MCF 10A (cell line): Measurements from ENCODE around the gene C1orf210. TPM values are rescaled to one million over a fixed set of nuclear protein-coding genes. Genes with fewer than 3 reads are reported as not detected.

Source experiments
- BruUV-seq: library from RNA; stranded (reverse); fragments of 400-500 nt; replicated peaks from 2 replicates; lab custom pipeline; 2021; lab: Mats Ljungman, UMichigan
- CTCF ChIA-PET: fragments of 300-600 bp; sonication (Branson Sonifier 250); formaldehyde crosslinking; extraction: SDS; loops from one replicate; lab custom pipeline; 2021; ENCODE audit warnings: antibody characterized with exemption, inconsistent platforms; lab: Yijun Ruan, JAX
- POLR2A ChIA-PET: fragments of 300-600, 350-650 bp; sonication (Branson Sonifier 250); formaldehyde crosslinking; extraction: SDS; loops from one replicate; lab custom pipeline; 2020; ENCODE audit warnings: antibody characterized with exemption, inconsistent platforms; lab: Yijun Ruan, JAX
- DNase-seq: peaks from one replicate; pipeline ENCODE4 v3.0.0-alpha.2; 2018; ENCODE audit not compliant: unreplicated experiment
- H3K27ac Mint-ChIP-seq: one replicate; pipeline ENCODE4 v1.8.0; 2022; ENCODE audit warnings: mild to moderate bottlenecking, low read depth, mixed read lengths; ENCODE audit not compliant: unreplicated experiment
- H3K27me3 Mint-ChIP-seq: one replicate; pipeline ENCODE4 v1.8.0; 2022; ENCODE audit warnings: mixed read lengths; ENCODE audit not compliant: insufficient read depth, unreplicated experiment
- H3K36me3 Mint-ChIP-seq: one replicate; pipeline ENCODE4 v1.8.0; 2022; ENCODE audit warnings: mild to moderate bottlenecking, moderate library complexity, mixed read lengths; ENCODE audit not compliant: insufficient read depth, unreplicated experiment
- H3K4me1 Mint-ChIP-seq: one replicate; pipeline ENCODE4 v1.8.0; 2022; ENCODE audit warnings: mixed read lengths; ENCODE audit not compliant: insufficient read depth, unreplicated experiment
- H3K4me3 Mint-ChIP-seq: one replicate; pipeline ENCODE4 v1.8.0; 2022; ENCODE audit warnings: mild to moderate bottlenecking, moderate library complexity, mixed read lengths; ENCODE audit not compliant: unreplicated experiment
- H3K9me3 Mint-ChIP-seq: one replicate; pipeline ENCODE4 v1.8.0; 2022; ENCODE audit warnings: mixed read lengths; ENCODE audit not compliant: unreplicated experiment
- intact Hi-C: fragments of 100-400 bp; cut with micrococcal nuclease; formaldehyde crosslinking; loops from 2 replicates; pipeline ENCODE4 v1.14.1; 2022
- total RNA-seq: library from RNA; stranded (reverse); gene quantifications from 2 replicates; pipeline ENCODE4 v1.2.3, GENCODE V29; 2022
- TF ChIP-seq, protein P1 (sequence below): fragments of 200-600 bp; IDR thresholded peaks from one replicate; pipeline ENCODE4 v1.8.0; 2022; ENCODE audit warnings: antibody characterized with exemption, mild to moderate bottlenecking; ENCODE audit not compliant: unreplicated experiment

The C1orf210 gene
- total RNA-seq, 1 experiment from 2014 or later: 1.6 TPM

DNA sequence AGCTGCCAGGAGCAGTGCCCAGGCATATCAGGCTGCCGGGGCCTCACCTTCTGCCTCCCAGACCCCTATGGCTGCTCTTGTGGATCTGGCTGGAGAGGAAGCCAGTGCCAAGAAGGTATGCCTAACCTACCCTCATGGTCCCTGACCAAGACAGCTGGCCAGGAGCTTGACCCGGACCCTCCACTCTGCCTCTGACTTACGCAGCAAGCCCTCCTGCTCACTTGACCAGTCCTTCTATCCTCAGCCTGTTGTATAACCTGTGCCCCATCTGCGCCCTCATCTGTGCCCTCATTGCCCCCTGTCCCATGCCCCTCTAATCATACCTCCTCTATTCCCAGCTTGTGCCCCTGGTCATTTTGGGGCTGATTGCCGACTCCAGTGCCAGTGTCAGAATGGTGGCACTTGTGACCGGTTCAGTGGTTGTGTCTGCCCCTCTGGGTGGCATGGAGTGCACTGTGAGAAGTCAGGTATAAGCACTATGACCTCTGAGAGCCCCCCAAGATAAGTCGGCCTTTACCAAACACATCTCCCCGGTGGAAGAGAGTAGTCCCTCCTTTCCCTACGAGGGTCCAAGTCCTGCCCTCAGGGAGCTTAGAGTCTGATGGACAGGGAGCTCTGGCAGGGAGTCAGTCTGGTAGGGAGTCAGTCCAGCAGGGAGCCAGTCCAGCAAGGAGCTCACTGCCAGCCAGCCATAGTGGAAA lies 22.2 kb upstream of the C1orf210 start:
- no TSS peak for BruUV-seq
- TF ChIP-seq, protein P1, sequence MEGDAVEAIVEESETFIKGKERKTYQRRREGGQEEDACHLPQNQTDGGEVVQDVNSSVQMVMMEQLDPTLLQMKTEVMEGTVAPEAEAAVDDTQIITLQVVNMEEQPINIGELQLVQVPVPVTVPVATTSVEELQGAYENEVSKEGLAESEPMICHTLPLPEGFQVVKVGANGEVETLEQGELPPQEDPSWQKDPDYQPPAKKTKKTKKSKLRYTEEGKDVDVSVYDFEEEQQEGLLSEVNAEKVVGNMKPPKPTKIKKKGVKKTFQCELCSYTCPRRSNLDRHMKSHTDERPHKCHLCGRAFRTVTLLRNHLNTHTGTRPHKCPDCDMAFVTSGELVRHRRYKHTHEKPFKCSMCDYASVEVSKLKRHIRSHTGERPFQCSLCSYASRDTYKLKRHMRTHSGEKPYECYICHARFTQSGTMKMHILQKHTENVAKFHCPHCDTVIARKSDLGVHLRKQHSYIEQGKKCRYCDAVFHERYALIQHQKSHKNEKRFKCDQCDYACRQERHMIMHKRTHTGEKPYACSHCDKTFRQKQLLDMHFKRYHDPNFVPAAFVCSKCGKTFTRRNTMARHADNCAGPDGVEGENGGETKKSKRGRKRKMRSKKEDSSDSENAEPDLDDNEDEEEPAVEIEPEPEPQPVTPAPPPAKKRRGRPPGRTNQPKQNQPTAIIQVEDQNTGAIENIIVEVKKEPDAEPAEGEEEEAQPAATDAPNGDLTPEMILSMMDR: no peak
- Mint-ChIP-seq H3K36me3 (no peaks in the 10 kb centered on the region), H3K4me3 (no peak overlapping the region), H3K4me1 (peaks cover 6% of the 10 kb centered on the region), H3K27me3 (peaks cover 17% of the 10 kb centered on the region), H3K9me3 (no peaks in the 10 kb centered on the region), H3K27ac (no peak overlapping the region)
- intact Hi-C loops: no loop called here
- POLR2A ChIA-PET: interaction anchor here (0.6 kb wide), 1 partner anchor 60 kb away, joined by 4 read pairs; the partner anchor contains the start of gene ELOVL1
- DNase-seq: no peak
- CTCF ChIA-PET: interaction anchor here (0.6 kb wide), 1 partner anchor 23 kb away, joined by 3 read pairs; no protein-coding TSS in a partner anchor

DNA sequence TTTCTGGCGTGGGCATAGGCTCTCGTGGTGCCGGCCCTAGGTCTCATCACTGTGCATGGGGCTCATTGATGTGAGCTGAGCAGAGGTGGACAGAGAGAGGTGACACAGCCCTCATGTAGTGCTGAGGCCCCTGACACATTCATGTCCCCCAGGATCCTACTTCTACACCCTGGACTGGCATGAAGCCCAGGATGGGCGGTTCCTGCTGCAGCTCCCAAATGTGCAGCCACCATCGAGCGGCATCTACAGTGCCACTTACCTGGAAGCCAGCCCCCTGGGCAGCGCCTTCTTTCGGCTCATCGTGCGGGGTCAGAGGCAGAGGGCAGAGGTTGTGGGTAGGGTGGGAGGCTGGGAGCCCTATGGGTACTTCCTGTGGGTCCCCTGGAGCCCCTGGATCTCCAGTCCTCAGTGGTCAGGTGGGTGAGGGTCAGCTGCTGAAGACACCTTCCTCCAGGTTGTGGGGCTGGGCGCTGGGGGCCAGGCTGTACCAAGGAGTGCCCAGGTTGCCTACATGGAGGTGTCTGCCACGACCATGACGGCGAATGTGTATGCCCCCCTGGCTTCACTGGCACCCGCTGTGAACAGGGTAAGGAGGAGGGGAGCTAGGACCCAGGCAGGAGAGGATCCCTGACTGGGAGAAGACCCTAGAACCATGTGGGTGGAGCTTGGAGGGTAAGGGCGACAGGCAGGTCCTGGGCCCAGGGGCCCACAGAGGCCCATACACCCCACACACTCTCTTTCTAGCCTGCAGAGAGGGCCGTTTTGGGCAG lies 21.5 kb upstream of the C1orf210 start:
- H3K27ac Mint-ChIP-seq: no peak overlapping the region
- no peaks in the 10 kb centered on the region for H3K9me3 Mint-ChIP-seq
- no peaks in the 10 kb centered on the region for H3K36me3 Mint-ChIP-seq
- ChIA-PET POLR2A (no interaction called here), CTCF (interaction anchor here (0.6 to 0.7 kb wide), 3 partner anchors 22 to 145 kb away, joined by 3 to 4 read pairs (median 3); no protein-coding TSS in a partner anchor)
- DNase-seq: no peak
- intact Hi-C loops: no loop called here
- BruUV-seq: no TSS peak
- H3K4me1 Mint-ChIP-seq: peaks cover 6% of the 10 kb centered on the region
- TF ChIP-seq, protein P1: no peak
- no peak overlapping the region for H3K4me3 Mint-ChIP-seq
- peaks cover 24% of the 10 kb centered on the region for H3K27me3 Mint-ChIP-seq

DNA sequence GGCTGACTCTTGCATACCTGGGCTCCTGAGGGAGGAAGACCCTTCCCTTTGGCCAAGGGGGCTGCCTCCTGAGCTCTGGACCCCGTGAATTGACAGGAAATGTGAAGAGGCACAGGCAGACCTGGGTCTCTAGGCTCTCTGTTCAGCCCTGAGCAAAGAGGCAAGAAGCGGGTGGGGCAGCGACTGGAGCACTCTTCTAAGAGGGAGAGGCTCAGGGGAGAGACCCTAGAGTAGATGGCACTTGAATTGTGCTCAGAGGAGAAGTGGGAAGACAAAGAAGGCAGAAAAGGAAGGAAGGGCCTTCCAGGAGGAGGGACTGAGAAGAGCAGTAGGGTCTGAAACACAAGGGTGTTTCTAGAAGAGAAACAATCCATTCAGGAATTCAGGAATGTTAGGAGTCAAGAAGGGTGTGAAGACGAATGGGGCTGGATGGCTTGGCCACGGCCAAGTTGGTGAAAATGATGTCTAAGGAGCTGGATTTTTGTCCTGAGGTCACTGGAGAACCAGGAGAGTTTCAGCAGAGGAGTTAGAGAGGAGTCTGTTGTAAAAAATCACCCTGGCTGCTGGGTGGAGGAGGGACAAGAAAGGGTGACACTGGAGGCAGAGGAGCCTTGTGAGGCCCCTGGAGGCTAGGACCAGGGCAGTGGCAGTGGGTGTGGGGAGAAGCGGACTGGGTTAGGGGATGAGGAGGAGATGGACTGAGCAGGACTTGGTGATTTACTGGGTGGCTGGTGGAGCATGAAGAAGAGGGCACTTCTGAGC lies 20.7 kb upstream of the C1orf210 start:
- Mint-ChIP-seq H3K27me3 (peaks cover 24% of the 10 kb centered on the region), H3K9me3 (no peaks in the 10 kb centered on the region), H3K4me1 (peaks cover 6% of the 10 kb centered on the region), H3K27ac (no peak overlapping the region), H3K36me3 (no peaks in the 10 kb centered on the region), H3K4me3 (no peak overlapping the region)
- no peak for DNase-seq
- TF ChIP-seq, protein P1: no peak
- CTCF ChIA-PET: interaction anchor here (0.5 to 0.7 kb wide), 2 partner anchors 8 to 57 kb away, joined by 3 read pairs; no protein-coding TSS in a partner anchor
- POLR2A ChIA-PET: no interaction called here
- intact Hi-C loops: no loop called here
- BruUV-seq: no TSS peak
